Hepatocyte (in vitro differentiated cells): ENCODE data around the gene CCM2L.

Experiments used
- CTCF ChIP-seq: fragments of 200-600 bp; sonication (generic); IDR thresholded peaks from 2 replicates; pipeline ENCODE4 v1.5.1; 2016; ENCODE audit warnings: antibody characterized with exemption, mild to moderate bottlenecking; ENCODE audit not compliant: poor library complexity
- EZH2 ChIP-seq: fragments of 200-600 bp; sonication (generic); IDR thresholded peaks from 2 replicates; pipeline ENCODE4 v1.6.1; 2016; ENCODE audit warnings: antibody characterized with exemption, mild to moderate bottlenecking, borderline replicate concordance
- EZH2phosphoT487 ChIP-seq: fragments of 200-600 bp; sonication (generic); IDR thresholded peaks from one replicate; pipeline ENCODE4 v1.6.1; 2018; ENCODE audit warnings: antibody characterized with exemption, mild to moderate bottlenecking, low read depth, moderate library complexity; ENCODE audit not compliant: unreplicated experiment, severe bottlenecking

- no peak for TF ChIP-seq EZH2
- TF ChIP-seq CTCF: no peak
- no peak for TF ChIP-seq EZH2phosphoT487
These were observed 428 bp downstream of the CCM2L start for GRCh38 chr20:32010666-32011065.
